CD14-positive monocyte (primary cell): ENCODE measurements around the gene GNRH2. TPM values are rescaled to one million over a fixed set of nuclear protein-coding genes. Genes with fewer than 3 reads are reported as not detected.

Experiments used
- DNase-seq, 3 donors: peaks; one replicate each; pipeline ENCODE4 v3.0.0-alpha.2; 2011 to 2022
- H2AFZ ChIP-seq: 2 replicates; pipeline ENCODE4 v1.6.0; 2012; ENCODE audit warnings: mild to moderate bottlenecking, low read depth, low read length, inconsistent platforms; ENCODE audit not compliant: insufficient read depth, poor library complexity, severe bottlenecking
- H3K27ac ChIP-seq, 2 donors: 1 replicate in 1 of 2; 2 replicates in 1 of 2; pipeline ENCODE4 v1.5.1; 2012 to 2013; ENCODE audit warnings: low read length in 2 of 2, control low read depth in 1 of 2, inconsistent platforms in 1 of 2, low read depth in 1 of 2, mild to moderate bottlenecking in 1 of 2
- H3K27me3 ChIP-seq, 2 donors: one replicate each; pipeline versions ENCODE4 v1.6.0 to v1.6.1; 2011 to 2013; ENCODE audit warnings: low read length in 2 of 2; ENCODE audit not compliant: control insufficient read depth in 2 of 2, insufficient read depth in 2 of 2
- H3K36me3 ChIP-seq, 2 donors: replicated peaks in 1 of 2; 1 replicate in 1 of 2; 2 replicates in 1 of 2; pipeline versions ENCODE4 v1.5.1 to v1.6.1; 2012 to 2013; ENCODE audit warnings: low read length in 2 of 2, control low read depth in 1 of 2, inconsistent platforms in 1 of 2, mild to moderate bottlenecking in 1 of 2; ENCODE audit not compliant: insufficient read depth in 2 of 2, control insufficient read depth in 1 of 2
- H3K4me1 ChIP-seq, 2 donors: 1 replicate in 1 of 2; 2 replicates in 1 of 2; pipeline versions ENCODE4 v1.5.1 to v1.6.1; 2012 to 2013; ENCODE audit warnings: low read length in 2 of 2, control low read depth in 1 of 2, inconsistent platforms in 1 of 2, mild to moderate bottlenecking in 1 of 2, moderate library complexity in 1 of 2; ENCODE audit not compliant: insufficient read depth in 2 of 2, control insufficient read depth in 1 of 2
- H3K4me2 ChIP-seq: replicated peaks from 2 replicates; pipeline ENCODE3; 2012; ENCODE audit warnings: low read length, moderate library complexity, mild to moderate bottlenecking; ENCODE audit not compliant: poor library complexity, severe bottlenecking; ENCODE audit errors: extremely low read depth
- H3K4me3 ChIP-seq, 3 experiments: fragments of 200-600 bp in 1 of 3; sonication (generic) in 1 of 3; replicated peaks in 1 of 3; 1 replicate in 2 of 3; 2 replicates in 1 of 3; pipeline ENCODE4 v1.5.1; 2011 to 2013; ENCODE audit warnings: low read length in 3 of 3, mild to moderate bottlenecking in 3 of 3, control low read depth in 2 of 3, low read depth in 2 of 3, inconsistent platforms in 1 of 3, moderate library complexity in 1 of 3
- H3K79me2 ChIP-seq: 2 replicates; pipeline ENCODE4 v1.6.0; 2012; ENCODE audit warnings: mild to moderate bottlenecking, control low read depth, inconsistent platforms, low read length, moderate library complexity; ENCODE audit not compliant: insufficient read depth
- H3K9ac ChIP-seq: 2 replicates; pipeline ENCODE4 v1.6.0; 2017; ENCODE audit warnings: low read length, mild to moderate bottlenecking; ENCODE audit not compliant: insufficient read depth, poor library complexity, severe bottlenecking
- H3K9me3 ChIP-seq, 2 donors: replicated peaks in 1 of 2; 1 replicate in 1 of 2; 2 replicates in 1 of 2; pipeline versions ENCODE4 v1.5.1 to v1.6.1; 2012 to 2013; ENCODE audit warnings: low read length in 2 of 2, control low read depth in 1 of 2; ENCODE audit not compliant: control insufficient read depth in 1 of 2, insufficient read depth in 1 of 2
- H4K20me1 ChIP-seq: 2 replicates; pipeline ENCODE4 v1.6.0; 2012; ENCODE audit warnings: mild to moderate bottlenecking, low read length, control low read depth, moderate library complexity; ENCODE audit not compliant: insufficient read depth
- H3K27ac Mint-ChIP-seq, 7 donors: one replicate each; pipeline ENCODE4 v1.8.0; 2020; ENCODE audit warnings: mild to moderate bottlenecking in 7 of 7, mixed read lengths in 7 of 7, moderate library complexity in 6 of 7, inconsistent platforms in 2 of 7
- H3K27me3 Mint-ChIP-seq, 3 donors: one replicate each; pipeline ENCODE4 v1.8.0; 2021 to 2022; ENCODE audit warnings: low read depth in 3 of 3, mild to moderate bottlenecking in 3 of 3, mixed read lengths in 3 of 3, moderate library complexity in 3 of 3, inconsistent platforms in 1 of 3
- H3K36me3 Mint-ChIP-seq, 2 donors: one replicate each; pipeline ENCODE4 v1.8.0; 2020; ENCODE audit warnings: mixed read lengths in 2 of 2, inconsistent platforms in 1 of 2, mild to moderate bottlenecking in 1 of 2
- H3K4me1 Mint-ChIP-seq: one replicate; pipeline ENCODE4 v1.8.0; 2020; ENCODE audit warnings: mild to moderate bottlenecking, mixed read lengths
- H3K4me3 Mint-ChIP-seq, 2 donors: one replicate each; pipeline ENCODE4 v1.8.0; 2020; ENCODE audit warnings: mild to moderate bottlenecking in 2 of 2, mixed read lengths in 2 of 2, moderate library complexity in 1 of 2
- H3K9me3 Mint-ChIP-seq, 7 donors: one replicate each; pipeline ENCODE4 v1.8.0; 2020 to 2022; ENCODE audit warnings: mixed read lengths in 7 of 7, mild to moderate bottlenecking in 6 of 7, moderate library complexity in 6 of 7, inconsistent platforms in 2 of 7
- CTCF ChIP-seq: fragments of 200-600 bp; IDR thresholded peaks from one replicate; pipeline ENCODE4 v1.8.0; 2022; ENCODE audit warnings: antibody characterized with exemption, mild to moderate bottlenecking
- WGBS: methylation state at CpG from one replicate; pipeline ENCODE4 v1.1.5; 2013; ENCODE audit warnings: missing lambda C conversion rate; ENCODE audit not compliant: insufficient coverage; 5-methylcytosine and 5-hydroxymethylcytosine counted together
- intact Hi-C, 2 donors: fragments of 100-400 bp; cut with micrococcal nuclease; formaldehyde crosslinking; loops; one replicate each; pipeline versions ENCODE4 v1.15.0 to v1.15.1; 2023
- polyA plus RNA-seq, 3 donors: library from polyadenylated mRNA; depleted of rRNA in 1 of 3; unstranded in 2 of 3; stranded (reverse) in 1 of 3; fragments of 300-500 nt in 2 of 3; fragments of >200 nt in 1 of 3; fragmentation: Illumina TruSeq in 2 of 3; gene quantifications; 1 replicate in 2 of 3; 2 replicates in 1 of 3; pipeline ENCODE4 v1.2.3, GENCODE V29; 2012 to 2021

The GNRH2 gene
- polyA plus RNA-seq, 3 donors, result not detected

GRCh38 chr20:3038454-3038853 is 5.0 kb upstream of the GNRH2 start:
- H3K36me3 ChIP-seq, result peaks cover 61 to 77% of the 10 kb centered on the region in 2 donors
- H3K79me2 ChIP-seq, result no peaks in the 10 kb centered on the region
- WGBS, result 100% methylated on average over 1 of the region's 5 CpGs
- H4K20me1 ChIP-seq, result no peaks in the 10 kb centered on the region
- H3K27me3 ChIP-seq, result no peaks in the 10 kb centered on the region
- Mint-ChIP-seq H3K36me3 (peaks cover 38 to 79% of the 10 kb centered on the region in 2 donors), H3K27me3 (peaks cover 0 to 3% (median 2%) of the 10 kb centered on the region in 3 donors), H3K4me3 (no peak overlapping the region), H3K27ac (peak overlapping the region in 1 of 7 donors; percentile 53), H3K9me3 (no peaks in the 10 kb centered on the region), H3K4me1 (no peaks in the 10 kb centered on the region)
- no peak overlapping the region for H3K9ac ChIP-seq
- H2AFZ ChIP-seq, result no peak overlapping the region
- no peak overlapping the region for H3K4me3 ChIP-seq
- intact Hi-C loops, result no loop called here
- H3K9me3 ChIP-seq, result no peaks in the 10 kb centered on the region
- no peak for TF ChIP-seq CTCF
- DNase-seq, result no peak
- no peaks in the 10 kb centered on the region for H3K4me1 ChIP-seq
- no peak overlapping the region for H3K27ac ChIP-seq
- H3K4me2 ChIP-seq, result no peak overlapping the region

GRCh38 chr20:3039426-3039825 is 4.0 kb upstream of the GNRH2 start:
- intact Hi-C loops, result no loop called here
- Mint-ChIP-seq H3K4me1 (no peaks in the 10 kb centered on the region), H3K4me3 (no peak overlapping the region), H3K36me3 (peaks cover 38 to 72% of the 10 kb centered on the region in 2 donors), H3K9me3 (no peaks in the 10 kb centered on the region), H3K27ac (peak overlapping the region in 1 of 7 donors; percentile 17), H3K27me3 (peaks cover 0 to 3% (median 2%) of the 10 kb centered on the region in 3 donors)
- Histone ChIP-seq H4K20me1 (no peaks in the 10 kb centered on the region), H3K4me1 (no peaks in the 10 kb centered on the region), H3K4me2 (no peak overlapping the region), H2AFZ (no peak overlapping the region), H3K36me3 (peaks cover 60 to 70% of the 10 kb centered on the region in 2 donors), H3K27me3 (no peaks in the 10 kb centered on the region), H3K27ac (no peak overlapping the region), H3K9ac (no peak overlapping the region), H3K79me2 (no peaks in the 10 kb centered on the region), H3K4me3 (no peak overlapping the region), H3K9me3 (no peaks in the 10 kb centered on the region)
- no peak for TF ChIP-seq CTCF
- 97% methylated on average over 3 of the region's 4 CpGs for WGBS
- no peak for DNase-seq
